ENCODE data around the gene IPO4. TPM values are rescaled to one million over a fixed set of nuclear protein-coding genes. Genes with fewer than 3 reads are reported as not detected.

The IPO4 gene
- total and polyA plus RNA-seq, 2 of the 13 experiments (the other 11 are each of a cell fraction or from before 2014, with no cell fraction given) = 39.0 to 179 TPM

DNA sequence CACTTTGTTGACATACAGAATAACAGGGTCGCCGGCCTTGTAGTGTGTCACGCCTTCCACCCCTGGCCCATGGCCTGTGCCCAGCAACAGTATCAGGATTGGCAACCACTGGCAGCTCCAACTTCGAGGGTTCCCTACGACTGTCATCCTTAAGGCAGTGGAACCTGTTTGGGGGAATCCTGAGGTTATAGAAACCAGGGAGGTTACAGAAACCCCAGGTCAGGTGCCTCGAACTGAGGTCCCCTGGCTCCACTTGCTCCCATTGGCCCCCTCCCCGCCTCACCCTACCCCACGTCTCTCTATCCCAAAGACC is 6.2 kb upstream of the IPO4 start (continued):
- TF ChIP-seq ZNF724P (CRISPR knock-in tag; IDR thresholded peaks at IDR 0.05; ENCODE audit: borderline replicate concordance) (peak; percentile 22; the same call in 1 of the 2 replicates), NFIB (CRISPR knock-in tag; IDR thresholded peaks at IDR 0.05; ENCODE audit: borderline replicate concordance) (no peak), CENPT (CRISPR knock-in tag; IDR thresholded peaks at IDR 0.05; ENCODE audit: low read depth) (0 out of 2 replicates have a peak, but pooled peaks have one; percentile 12), MIXL1 (CRISPR knock-in tag; IDR thresholded peaks at IDR 0.05) (no peak), RXRA (CRISPR knock-in tag; IDR thresholded peaks at IDR 0.05) (no peak), ZNF557 (CRISPR knock-in tag; IDR thresholded peaks at IDR 0.05) (no peak)
- TF ChIP-seq, protein P1, sequence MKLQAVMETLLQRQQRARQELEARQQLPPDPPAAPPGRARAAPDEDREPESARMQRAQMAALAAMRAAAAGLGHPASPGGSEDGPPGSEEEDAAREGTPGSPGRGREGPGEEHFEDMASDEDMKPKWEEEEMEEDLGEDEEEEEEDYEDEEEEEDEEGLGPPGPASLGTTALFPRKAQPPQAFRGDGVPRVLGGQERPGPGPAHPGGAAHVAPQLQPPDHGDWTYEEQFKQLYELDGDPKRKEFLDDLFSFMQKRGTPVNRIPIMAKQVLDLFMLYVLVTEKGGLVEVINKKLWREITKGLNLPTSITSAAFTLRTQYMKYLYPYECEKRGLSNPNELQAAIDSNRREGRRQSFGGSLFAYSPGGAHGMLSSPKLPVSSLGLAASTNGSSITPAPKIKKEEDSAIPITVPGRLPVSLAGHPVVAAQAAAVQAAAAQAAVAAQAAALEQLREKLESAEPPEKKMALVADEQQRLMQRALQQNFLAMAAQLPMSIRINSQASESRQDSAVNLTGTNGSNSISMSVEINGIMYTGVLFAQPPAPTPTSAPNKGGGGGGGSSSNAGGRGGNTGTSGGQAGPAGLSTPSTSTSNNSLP (IDR thresholded peaks at IDR 0.05; ENCODE audit: low read depth, low read length) = no peak
- TF ChIP-seq, protein P2, sequence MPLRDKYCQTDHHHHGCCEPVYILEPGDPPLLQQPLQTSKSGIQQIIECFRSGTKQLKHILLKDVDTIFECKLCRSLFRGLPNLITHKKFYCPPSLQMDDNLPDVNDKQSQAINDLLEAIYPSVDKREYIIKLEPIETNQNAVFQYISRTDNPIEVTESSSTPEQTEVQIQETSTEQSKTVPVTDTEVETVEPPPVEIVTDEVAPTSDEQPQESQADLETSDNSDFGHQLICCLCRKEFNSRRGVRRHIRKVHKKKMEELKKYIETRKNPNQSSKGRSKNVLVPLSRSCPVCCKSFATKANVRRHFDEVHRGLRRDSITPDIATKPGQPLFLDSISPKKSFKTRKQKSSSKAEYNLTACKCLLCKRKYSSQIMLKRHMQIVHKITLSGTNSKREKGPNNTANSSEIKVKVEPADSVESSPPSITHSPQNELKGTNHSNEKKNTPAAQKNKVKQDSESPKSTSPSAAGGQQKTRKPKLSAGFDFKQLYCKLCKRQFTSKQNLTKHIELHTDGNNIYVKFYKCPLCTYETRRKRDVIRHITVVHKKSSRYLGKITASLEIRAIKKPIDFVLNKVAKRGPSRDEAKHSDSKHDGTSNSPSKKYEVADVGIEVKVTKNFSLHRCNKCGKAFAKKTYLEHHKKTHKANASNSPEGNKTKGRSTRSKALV (CRISPR knock-in tag; IDR thresholded peaks at IDR 0.05) = no peak

DNA sequence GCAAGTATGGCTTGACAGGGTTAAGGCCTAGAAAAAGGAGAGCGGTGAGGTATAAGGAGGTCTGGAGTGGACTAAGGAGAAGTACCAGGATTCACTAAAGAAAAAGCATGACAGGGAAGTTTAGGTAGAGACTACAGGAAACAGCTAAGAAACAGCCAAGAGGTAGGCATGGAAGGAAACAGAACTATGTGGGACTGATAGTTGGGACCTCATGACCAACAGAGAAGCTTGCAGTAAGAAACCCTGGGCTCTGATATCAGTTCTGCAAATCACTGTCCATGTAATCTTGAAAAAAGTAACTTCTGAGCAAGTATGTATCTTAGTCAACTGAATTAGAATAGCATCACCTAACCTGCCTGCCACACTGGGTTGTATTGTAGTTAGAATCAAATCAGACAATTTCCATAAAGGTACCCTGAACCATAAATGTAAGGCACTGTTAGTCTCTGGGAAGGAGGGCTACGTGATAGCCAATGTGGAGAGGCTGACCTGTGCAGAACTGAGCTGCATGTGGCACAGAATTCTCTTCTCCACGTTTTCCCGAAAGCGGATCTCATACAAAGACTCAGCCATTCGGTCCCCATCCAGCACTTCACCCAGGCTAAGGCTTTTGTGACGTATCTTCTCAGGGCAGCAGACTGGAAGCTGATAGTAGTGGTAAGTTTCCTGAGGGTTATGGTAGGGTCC is 5.7 kb upstream of the IPO4 start:
- Histone ChIP-seq H3K4me3 (replicated peaks in 1 of 3; ENCODE audit: insufficient read depth in 1 of 3, low read depth in 2 of 3, low read length in 3 of 3) (peak overlapping the region; percentile 79 to 91 (median 85)), H3K9ac (ENCODE audit: insufficient read depth, low read depth, low read length) (peak overlapping the region; percentile 97), H3K27me3 (ENCODE audit: control insufficient read depth in 1 of 2, insufficient read depth in 2 of 2, low read length in 2 of 2) (no peaks in the 10 kb centered on the region; a peak in 1 of 5 replicates), H2AFZ (ENCODE audit: low read length) (no peak overlapping the region), H3K36me3 (replicated peaks in 1 of 2; ENCODE audit: control insufficient read depth in 1 of 2, insufficient read depth in 2 of 2, low read length in 2 of 2) (peaks cover 18 to 29% of the 10 kb centered on the region in 2 experiments; a peak in 4 of 5 replicates), H3K9me3 (ENCODE audit: low read length) (no peaks in the 10 kb centered on the region), H3K79me2 (ENCODE audit: insufficient read depth, low read length) (peaks cover 43% of the 10 kb centered on the region), H3K4me1 (ENCODE audit: insufficient read depth, low read length) (peaks cover 70% of the 10 kb centered on the region), H4K20me1 (ENCODE audit: insufficient read depth, low read length) (no peaks in the 10 kb centered on the region), H3K27ac (ENCODE audit: extremely low read length, insufficient read depth, low read length) (peak overlapping the region; percentile 84), H3K4me2 (ENCODE audit: low read depth, low read length) (peak overlapping the region; percentile 99)
- intact Hi-C loops (cut with micrococcal nuclease; ENCODE audit: unreplicated experiment) (no loop called here), in situ Hi-C loops (cut with HindIII; ENCODE audit: extremely low pct_ligation_motif_present, low pct_unique_long_range_greater_than_20kb) (no loop called here)
- FAIRE-seq (peak; percentile 23), DNase-seq (ENCODE audit: low spot score) (no peak), ATAC-seq (no peak)
- CTCF ChIA-PET (ENCODE audit: low intra/inter-chr PET ratio, low total read pairs) = no interaction called here
- TSS peak; percentile 53 for BruUV-seq (replicated peaks)
- WGBS (ENCODE audit: low lambda C conversion rate) = 89% methylated on average over 7 of the region's 7 CpGs
- POLR2A ChIA-PET = interaction anchor here (1.3 to 4.3 kb wide), 11 partner anchors 10 to 248 kb away, joined by 3 to 230 read pairs (median 35); partner anchors contain the start of genes CHMP4A, DCAF11, DHRS1 and EMC9
- TF ChIP-seq NFIB (CRISPR knock-in tag; IDR thresholded peaks at IDR 0.05; ENCODE audit: borderline replicate concordance) (peak; percentile 88; the same call in 1 of the 2 replicates), ZNF10 (CRISPR knock-in tag; IDR thresholded peaks at IDR 0.05; ENCODE audit: borderline replicate concordance, low read depth) (no peak), FOXO1 (CRISPR knock-in tag; IDR thresholded peaks at IDR 0.05) (no peak), PCBP2 (optimal IDR thresholded peaks at IDR 0.05; ENCODE audit: low read depth, low read length, poor library complexity, severe bottlenecking) (no peak), HHEX (CRISPR knock-in tag; IDR thresholded peaks at IDR 0.05) (no peak), JUN (CRISPR knock-in tag; IDR thresholded peaks at IDR 0.05) (peak; percentile 15; the same call in 1 of the 2 replicates), EED (CRISPR knock-in tag; IDR thresholded peaks at IDR 0.05) (no peak), POLR2A (IDR thresholded peaks at IDR 0.05; ENCODE audit: insufficient read depth in 1 of 2, low read depth in 2 of 2, low read length in 2 of 2) (peak in 1 of 2 experiments; percentile 38; a peak in 1 of 4 replicates), HNRNPH1 (optimal IDR thresholded peaks at IDR 0.05; ENCODE audit: low read depth, low read length) (peak; percentile 18)
- TF ChIP-seq, protein P3, sequence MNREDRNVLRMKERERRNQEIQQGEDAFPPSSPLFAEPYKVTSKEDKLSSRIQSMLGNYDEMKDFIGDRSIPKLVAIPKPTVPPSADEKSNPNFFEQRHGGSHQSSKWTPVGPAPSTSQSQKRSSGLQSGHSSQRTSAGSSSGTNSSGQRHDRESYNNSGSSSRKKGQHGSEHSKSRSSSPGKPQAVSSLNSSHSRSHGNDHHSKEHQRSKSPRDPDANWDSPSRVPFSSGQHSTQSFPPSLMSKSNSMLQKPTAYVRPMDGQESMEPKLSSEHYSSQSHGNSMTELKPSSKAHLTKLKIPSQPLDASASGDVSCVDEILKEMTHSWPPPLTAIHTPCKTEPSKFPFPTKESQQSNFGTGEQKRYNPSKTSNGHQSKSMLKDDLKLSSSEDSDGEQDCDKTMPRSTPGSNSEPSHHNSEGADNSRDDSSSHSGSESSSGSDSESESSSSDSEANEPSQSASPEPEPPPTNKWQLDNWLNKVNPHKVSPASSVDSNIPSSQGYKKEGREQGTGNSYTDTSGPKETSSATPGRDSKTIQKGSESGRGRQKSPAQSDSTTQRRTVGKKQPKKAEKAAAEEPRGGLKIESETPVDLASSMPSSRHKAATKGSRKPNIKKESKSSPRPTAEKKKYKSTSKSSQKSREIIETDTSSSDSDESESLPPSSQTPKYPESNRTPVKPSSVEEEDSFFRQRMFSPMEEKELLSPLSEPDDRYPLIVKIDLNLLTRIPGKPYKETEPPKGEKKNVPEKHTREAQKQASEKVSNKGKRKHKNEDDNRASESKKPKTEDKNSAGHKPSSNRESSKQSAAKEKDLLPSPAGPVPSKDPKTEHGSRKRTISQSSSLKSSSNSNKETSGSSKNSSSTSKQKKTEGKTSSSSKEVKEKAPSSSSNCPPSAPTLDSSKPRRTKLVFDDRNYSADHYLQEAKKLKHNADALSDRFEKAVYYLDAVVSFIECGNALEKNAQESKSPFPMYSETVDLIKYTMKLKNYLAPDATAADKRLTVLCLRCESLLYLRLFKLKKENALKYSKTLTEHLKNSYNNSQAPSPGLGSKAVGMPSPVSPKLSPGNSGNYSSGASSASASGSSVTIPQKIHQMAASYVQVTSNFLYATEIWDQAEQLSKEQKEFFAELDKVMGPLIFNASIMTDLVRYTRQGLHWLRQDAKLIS (CRISPR knock-in tag; IDR thresholded peaks at IDR 0.05) = no peak

Measured in HepG2 (cell line).